ENCODE data around the gene SLC10A7. TPM values are rescaled to one million over a fixed set of nuclear protein-coding genes. Genes with fewer than 3 reads are reported as not detected.

SLC10A7 gene
- total and polyA plus RNA-seq, 2 of the 8 experiments (the other 6 are each of a cell fraction or from before 2014, with no cell fraction given) = 2.5 to 2.9 TPM

- ChIA-PET CTCF (ENCODE audit: partially characterized antibody) (no interaction called here), POLR2A (ENCODE audit: partially characterized antibody) (no interaction called here)
- Histone ChIP-seq H3K18ac (ENCODE audit: extremely low read depth, low read length) (no peak overlapping the region), H3K9me3 (ENCODE audit: insufficient read depth in 2 of 2, low read depth in 1 of 2, low read length in 1 of 2) (no peaks in the 10 kb centered on the region), H2BK15ac (ENCODE audit: low read length) (no peak overlapping the region), H2BK5ac (ENCODE audit: low read depth, low read length) (no peak overlapping the region), H2BK120ac (replicated peaks; ENCODE audit: low read depth, low read length) (no peak overlapping the region), H3K4me2 (ENCODE audit: insufficient read depth in 1 of 2, low read depth in 2 of 2, low read length in 2 of 2) (no peak overlapping the region), H4K5ac (ENCODE audit: insufficient read length, low read depth, low read length) (no peak overlapping the region), H2BK12ac (ENCODE audit: low read depth, low read length) (no peak overlapping the region), H3K4me3 (ENCODE audit: extremely low read depth in 1 of 4, insufficient read depth in 2 of 4, low read depth in 3 of 4, low read length in 4 of 4) (no peak overlapping the region), H3K14ac (ENCODE audit: insufficient read length) (no peak overlapping the region), H3K27me3 (replicated peaks in 1 of 4; ENCODE audit: control insufficient read depth in 3 of 4, extremely low read depth in 1 of 4, insufficient read depth in 3 of 4, low read length in 3 of 4) (no peaks in the 10 kb centered on the region), H4K8ac (ENCODE audit: extremely low read depth, insufficient read depth, low read length) (0 out of 2 replicates have a peak overlapping the region, but pooled peaks have one; percentile 51), H3K79me1 (ENCODE audit: low read depth, low read length) (no peaks in the 10 kb centered on the region; the same call in 1 of the 2 replicates), H3K4me1 (replicated peaks in 1 of 4; ENCODE audit: control insufficient read depth in 3 of 4, insufficient read depth in 4 of 4, low read length in 3 of 4) (no peaks in the 10 kb centered on the region), H3K79me2 (ENCODE audit: control insufficient read depth in 1 of 2, insufficient read depth in 2 of 2, low read length in 2 of 2) (no peaks in the 10 kb centered on the region), H4K20me1 (replicated peaks in 1 of 2; ENCODE audit: control insufficient read depth in 1 of 2, insufficient read depth in 2 of 2, low read length in 2 of 2) (no peaks in the 10 kb centered on the region), H3K9ac (replicated peaks in 1 of 4; ENCODE audit: extremely low read depth in 1 of 4, low read depth in 3 of 4, low read length in 3 of 4) (no peak overlapping the region), H3K4ac (replicated peaks; ENCODE audit: insufficient read length, low read depth, low read length) (no peak overlapping the region), H3K23ac (ENCODE audit: insufficient read length) (no peak overlapping the region), H4K91ac (replicated peaks; ENCODE audit: insufficient read length, low read length) (no peak overlapping the region), H3K56ac (replicated peaks; ENCODE audit: insufficient read length, low read depth, low read length) (no peak overlapping the region), H3K27ac (ENCODE audit: low read depth, low read length) (no peak overlapping the region), H3K23me2 (ENCODE audit: low read depth, low read length) (no peaks in the 10 kb centered on the region), H3K36me3 (ENCODE audit: control insufficient read depth in 2 of 4, insufficient read depth in 4 of 4, low read length in 3 of 4) (no peaks in the 10 kb centered on the region), H2BK20ac (ENCODE audit: low read length) (no peak overlapping the region), H2AFZ (ENCODE audit: low read length) (no peak overlapping the region), H2AK5ac (ENCODE audit: low read depth, low read length) (no peak overlapping the region)
- DNase-seq (ENCODE audit: low read depth in 1 of 2, low spot score in 2 of 2) (no peak), FAIRE-seq (no peak)
- 89% methylated on average over 6 of the region's 6 CpGs; no CpG with 5 or more reads in 1 of the 2 experiments for WGBS, 2 experiments (ENCODE audit: extremely low coverage in 1 of 2, insufficient coverage in 1 of 2, insufficient read length in 1 of 2, insufficient replicate concordance in 2 of 2, low coverage in 1 of 2, low lambda C conversion rate in 2 of 2, missing lambda C conversion rate in 1 of 2)
These were observed 193.7 kb downstream of the SLC10A7 start for GRCh38 chr4:146327859-146328650.
